ENCODE data around the gene LMTK2.
"Not testable (repeated sequence)": the region's sequence is repeated elsewhere in the genome, so short reads cannot be mapped to it uniquely, and the experiment has no call there.

Gene LMTK2

DNA sequence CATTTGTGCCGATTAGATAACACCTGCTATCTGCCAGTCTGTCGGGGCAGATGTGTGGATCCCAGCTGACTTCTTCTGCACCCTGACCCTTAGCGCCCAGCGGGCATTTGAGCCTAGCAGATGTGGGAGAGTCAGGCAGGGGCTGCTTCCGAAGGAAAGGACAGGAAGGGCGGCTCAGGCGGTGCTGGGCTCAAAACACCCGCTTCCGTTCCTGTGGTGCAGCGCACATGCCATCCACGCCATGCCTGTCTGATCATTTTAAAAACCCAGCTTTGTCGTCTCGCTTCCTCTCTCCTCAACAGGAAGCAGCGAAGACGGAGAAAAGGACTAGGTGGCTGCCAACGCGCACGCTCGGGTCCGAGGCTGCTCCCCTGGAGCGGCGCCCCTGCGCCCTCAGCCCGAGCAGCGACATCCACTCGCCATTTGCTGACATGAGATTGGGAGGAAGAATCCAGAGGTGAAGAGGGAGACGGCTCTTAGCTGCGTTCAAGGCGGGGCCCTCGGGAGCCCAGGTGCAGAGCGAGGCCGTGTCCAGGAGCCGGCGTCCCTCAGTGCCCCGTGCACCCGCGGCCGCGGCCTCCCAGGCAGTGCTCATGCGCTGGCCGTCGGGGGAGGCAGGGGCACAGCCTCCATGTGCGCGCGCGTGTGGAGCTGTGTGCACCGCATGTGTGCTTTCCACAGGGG lies 98.6 kb downstream of the LMTK2 start:
- no peak for DNase-seq

DNA sequence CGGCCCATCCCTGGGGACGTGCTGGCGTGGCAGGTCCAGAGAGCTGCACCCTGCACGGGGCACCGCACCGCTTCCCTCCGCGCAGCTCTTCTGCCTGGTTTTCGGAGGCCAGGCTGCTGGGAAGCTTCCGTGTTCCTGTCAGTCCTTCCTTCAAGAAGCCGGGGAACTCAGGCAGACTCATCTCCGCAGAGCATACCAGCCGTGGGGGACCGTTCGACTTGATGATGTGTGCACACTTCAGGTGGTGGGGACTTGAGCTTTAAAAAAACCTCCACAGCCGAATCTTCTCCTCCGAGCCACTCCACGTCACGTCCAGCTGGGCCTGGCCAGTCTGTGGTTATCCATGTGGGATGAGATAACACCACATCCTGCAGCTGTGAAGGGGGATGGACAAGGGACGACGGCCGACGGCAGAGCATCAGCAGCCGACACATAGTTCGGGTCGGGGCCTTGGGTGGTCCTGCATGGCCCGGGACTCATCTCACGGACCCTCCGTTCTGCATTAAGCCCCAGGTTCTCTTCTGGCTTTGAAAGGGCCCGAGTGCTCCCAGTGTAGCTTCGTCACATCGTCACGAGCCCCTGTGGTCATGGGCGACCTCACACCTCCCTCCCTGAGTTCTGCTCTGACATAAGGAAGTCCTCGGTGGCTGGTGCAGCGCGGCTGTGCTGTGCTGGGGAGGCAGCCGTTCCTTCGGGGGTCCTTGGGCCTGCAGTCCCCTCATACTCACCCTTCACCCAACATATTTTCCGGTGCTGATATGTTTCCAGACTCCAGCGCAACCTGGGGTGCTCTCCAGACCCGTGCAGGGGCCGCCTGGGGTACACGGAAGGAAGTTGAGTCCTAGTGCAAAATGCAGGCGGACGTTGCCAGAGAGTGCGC lies 100.0 kb downstream of the LMTK2 start:
- no peak for DNase-seq

DNA sequence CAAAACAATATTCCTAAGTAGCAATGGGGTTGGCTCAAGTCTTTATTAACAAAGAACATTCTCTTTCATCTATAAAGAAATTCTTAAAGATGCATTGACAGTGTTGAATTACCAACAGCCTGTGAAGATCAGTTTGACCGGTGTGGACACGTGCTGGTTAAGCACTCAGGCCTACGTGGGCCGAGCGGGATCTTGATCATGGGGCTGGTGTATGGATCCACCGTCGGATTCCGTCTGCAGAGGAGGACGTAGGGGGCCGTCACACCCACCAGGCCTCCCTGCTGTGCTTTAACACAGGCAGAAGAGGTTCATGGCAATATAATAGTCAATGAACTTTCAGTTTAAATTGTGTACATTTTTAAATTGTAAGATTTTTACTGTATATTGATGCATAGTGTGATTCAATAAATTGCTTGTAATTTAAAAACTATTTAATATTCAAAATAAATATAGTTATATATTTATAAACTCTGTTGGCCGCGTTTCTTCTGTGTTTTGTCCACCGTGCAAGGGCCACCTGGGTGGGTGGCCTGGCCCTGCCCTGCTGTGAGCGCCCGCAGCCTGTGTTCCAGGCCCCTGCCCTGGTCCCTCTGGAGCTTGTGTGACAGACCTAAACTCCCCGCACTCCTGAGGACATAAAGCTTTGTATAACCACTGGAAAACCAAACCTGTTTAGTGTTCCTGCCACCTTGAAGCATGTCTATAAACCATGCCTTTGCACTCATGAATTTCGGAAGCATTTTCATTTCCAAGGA lies 102.7 kb downstream of the LMTK2 start:
- DNase-seq: no peak

DNA sequence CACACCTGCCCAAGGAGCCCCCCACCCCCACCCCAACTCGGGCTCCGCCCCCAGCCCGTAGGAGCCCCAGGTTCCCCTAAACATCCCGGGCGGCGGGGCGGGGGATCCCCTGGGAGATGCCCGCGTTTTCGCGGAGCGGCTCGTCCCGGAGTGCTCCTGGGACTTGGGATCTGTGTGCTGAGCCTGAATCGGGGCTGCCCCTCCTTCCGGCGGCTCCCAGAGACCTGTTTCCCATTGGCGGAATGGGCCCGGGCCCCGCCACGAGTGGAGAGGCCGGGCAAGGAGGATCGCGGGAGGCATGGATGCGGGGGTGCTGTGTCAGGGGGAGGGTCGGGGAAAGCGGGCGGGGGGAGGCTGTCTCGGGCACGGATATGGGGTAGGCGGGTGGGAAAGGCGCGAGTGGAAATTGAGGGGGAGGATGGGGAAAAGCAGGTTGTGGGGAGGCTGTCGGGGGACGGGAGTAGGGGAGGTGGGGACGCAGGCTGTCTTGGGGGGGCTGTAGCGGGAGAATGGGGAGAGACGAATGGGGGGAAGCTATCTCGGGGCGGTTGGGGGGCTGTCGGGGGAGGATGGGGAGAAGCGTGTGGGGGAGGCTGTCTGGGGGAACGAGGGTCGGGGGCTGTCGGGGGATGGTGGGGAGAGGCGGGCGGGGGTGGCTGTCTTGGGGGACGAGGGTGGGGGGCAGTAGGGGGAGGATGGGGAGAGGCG lies 104.0 kb downstream of the LMTK2 start:
- DNase-seq: no peak

DNA sequence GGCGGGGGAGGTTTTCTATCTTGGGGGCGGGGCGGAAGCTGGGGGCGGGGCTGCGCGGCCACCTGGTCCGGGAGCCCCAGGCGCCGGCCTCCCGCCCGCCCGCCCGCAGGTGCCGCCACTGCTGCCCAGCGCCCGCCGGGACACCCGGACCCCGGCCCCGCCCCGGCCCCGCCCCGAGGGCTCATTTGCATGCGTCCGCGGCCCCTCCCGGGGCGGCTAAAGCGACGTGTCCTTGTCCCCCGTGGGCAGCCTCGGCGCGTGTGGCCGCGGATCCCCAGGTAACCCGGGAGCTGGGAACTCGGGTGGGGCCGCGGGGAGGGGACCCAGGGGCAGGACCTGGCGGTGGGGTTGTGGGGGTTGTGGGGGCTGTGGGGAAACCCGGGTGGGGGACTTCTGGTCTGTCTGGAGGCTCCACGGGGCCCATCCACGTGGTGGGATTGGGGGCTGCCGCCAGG lies 104.6 kb downstream of the LMTK2 start, which contains the start of gene BHLHA15:
Gene BHLHA15 (plus strand): TSS at position 219 of the 455 bp plus-strand sequence. CDS start 871 bp downstream, outside the sequence.
- DNase-seq: peak in 1 of 2 donors; percentile 48

DNA sequence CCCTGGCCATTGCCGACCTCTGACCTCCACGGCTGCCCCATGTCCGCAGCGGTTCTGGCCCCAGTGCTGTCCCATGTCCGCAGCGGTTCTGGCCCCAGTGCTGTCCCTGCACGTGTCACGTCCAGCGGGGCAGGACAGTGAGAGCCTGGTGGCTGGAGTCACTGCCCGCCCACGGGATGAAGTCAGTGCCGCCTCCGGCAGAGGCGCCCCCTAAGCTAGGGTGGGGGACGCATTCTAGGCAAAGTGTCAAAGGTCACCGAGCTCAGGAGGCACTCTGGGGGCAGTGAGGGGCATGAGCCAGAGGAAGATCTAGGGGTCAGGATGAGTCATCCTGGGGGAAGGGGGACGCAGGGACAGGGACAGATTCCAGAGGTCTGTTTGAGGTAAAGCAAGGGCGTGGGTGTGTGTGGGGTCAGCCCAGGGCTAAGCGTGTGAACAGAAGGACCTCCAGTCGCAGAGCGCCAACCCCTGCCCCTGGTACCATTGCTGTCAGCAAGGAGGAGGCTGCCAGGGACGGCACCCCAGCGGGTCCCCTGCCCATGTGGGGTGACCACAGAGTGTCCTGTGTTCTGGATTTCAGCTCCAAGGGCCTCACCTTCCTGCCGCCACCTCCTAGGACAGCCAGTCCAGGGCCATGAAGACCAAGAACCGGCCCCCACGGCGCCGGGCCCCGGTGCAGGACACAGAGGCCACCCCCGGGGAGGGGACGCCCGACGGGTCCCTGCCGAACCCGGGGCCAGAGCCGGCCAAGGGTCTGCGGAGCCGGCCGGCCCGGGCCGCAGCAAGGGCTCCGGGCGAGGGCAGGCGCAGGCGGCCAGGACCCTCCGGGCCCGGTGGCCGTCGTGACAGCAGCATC lies 105.2 kb downstream of the LMTK2 start:
- no peak for DNase-seq

DNA sequence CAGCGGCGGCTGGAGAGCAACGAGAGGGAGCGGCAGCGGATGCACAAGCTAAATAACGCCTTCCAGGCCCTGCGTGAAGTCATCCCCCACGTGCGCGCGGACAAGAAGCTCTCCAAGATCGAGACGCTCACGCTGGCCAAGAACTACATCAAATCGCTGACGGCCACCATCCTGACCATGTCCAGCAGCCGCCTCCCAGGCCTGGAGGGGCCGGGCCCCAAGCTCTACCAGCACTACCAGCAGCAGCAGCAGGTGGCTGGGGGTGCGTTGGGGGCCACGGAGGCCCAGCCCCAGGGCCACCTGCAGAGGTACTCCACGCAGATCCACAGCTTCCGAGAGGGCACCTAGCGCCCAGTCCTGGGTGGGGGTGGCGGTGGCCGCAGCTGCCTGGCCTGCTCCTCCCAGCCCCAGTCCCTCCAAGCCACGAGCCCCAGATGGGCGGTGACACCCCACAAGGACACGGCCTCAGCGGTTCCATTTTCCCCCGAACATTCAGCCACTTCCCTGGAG lies 105.9 kb downstream of the LMTK2 start:
- DNase-seq: no peak

DNA sequence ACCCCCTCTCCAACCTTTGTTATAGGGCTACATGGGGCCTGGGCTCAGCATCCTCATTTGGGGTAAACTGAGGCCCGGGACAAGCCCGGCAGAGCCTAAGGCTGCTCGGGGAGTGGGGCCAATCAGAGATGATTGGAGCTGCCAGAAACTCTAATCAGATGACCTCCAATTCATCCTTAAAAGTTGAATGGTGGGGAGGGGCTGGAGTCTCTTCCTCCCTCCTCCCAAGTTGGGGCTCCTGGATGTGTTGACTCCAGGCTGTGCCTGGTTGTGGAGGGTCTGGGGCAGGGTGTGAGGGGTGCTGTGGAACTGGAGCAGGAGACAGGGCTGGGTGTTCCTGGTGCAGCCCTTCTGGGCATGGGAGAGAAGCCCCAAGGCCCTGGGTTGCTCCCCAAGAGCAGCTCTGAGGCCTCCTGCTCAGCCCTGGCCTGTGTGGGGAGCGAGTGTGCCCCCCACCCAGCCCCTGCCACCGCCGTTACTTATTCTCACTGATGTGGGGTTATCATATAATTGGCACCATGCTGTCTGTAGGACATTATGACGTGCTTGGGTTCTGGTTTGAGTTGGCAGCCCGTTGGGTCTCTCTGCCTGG lies 106.7 kb downstream of the LMTK2 start:
- DNase-seq: no peak

DNA sequence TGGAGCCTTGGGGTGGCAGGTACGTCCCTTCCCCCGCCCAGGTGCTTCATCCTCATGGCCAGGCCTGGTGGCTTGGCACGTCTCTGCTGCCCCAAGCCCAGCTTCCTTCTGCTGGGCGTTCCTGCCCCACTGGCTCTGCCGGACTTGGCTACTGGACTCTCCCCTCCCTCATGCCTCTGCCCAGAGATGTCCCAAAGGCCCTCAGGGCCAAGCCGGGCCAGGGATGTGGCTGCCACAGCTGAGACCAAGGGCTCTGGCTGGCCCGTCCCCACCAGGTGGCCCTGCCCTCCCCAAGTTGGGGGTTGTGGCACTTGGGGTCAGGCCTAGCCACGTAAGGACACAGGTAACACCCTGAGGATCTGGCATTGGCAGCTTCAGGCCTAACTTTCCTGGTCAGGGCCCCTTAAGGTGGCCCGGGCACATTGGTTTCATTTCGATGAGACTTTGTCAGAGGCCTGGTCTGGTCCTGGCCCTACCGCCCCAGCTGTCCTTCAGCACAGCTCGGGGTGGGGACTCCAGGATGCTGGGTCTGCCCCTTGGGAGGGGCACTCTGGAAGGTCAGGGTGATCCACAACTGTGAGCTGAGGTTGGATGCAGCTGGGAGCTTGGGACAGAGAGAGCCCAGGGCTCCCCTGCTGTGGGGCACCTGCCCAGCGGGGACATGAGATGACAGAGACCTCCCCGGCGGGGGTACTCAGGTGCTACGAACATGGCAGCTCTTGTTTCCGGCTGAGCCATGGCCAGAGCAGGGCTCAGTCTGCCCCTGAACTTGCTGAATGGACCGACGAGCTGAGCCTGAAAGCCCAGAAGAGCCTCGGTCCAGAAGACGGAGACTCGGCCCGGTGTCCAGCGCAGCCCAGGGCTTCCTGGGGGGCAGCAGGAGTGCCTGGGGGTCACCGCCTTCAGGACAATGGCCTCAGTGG lies 107.5 kb downstream of the LMTK2 start:
- DNase-seq: no peak

DNA sequence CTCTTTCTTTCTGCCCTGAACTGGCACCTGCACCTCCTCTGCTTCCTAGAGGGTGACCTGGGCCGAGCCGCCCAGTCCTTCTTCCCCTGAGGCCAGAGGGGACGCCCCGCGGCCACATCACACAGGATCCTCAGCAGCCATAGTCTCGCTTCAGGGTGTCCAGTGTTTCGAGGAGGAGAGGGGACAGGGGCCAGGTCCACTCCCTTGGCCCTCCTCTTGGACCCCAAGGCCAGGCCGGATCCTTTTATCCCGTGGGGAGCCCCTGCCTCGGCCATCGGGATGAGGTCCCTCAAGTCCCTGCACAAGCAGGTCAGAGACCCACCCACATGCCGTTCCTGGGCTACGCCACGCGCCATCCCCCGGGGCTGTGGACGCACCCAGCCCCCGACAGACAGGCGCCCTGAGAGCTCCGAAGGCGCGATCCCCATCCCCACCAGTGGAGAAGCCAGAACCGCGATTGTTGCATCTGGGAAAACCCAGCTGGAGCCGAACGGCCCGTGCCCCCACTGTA lies 108.2 kb downstream of the LMTK2 start:
- no peak for DNase-seq

DNA sequence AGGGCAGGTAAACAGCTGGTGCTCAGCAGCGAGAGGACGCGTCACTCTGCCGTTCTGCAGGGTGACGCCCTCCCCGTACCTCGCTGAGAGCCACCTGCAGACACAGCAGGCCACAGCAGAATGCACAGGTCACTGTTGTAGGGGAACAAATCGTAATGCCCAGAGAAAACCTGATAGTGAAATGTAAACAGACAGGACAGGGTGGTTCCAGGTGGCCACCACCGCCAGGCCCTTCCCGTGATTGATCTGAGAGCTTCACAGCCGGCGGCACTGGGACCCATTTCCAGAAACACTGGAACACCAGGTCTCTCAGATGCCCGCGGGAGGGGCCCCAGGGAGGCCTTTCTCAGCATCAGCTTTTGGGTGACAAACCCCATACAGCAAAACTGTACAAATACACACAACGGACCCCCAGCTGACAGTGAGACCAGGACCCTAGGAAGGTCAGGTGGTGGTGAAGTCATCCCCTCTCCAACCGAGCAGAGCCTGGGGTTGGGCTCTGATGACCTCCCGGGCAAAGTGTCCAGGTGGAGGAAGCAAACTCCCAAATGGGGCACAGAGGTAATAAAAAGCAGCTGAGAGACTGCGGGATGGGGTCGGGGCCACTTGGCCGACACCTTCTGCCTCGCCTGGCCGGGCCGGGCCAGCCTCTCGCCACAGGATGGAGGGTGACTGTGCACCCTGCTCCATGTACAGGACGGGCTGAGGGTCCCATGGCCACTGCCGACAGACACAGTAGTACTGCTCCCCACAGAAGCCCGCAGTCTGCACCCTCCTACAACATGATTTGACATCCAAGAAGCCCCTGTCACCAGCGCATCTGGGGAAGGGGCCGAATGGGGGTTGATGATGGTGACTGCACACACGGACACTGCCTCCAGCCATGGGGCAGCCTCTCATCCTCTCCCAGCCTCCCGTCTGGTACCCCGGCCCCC lies 109.2 kb downstream of the LMTK2 start:
- DNase-seq: no peak

DNA sequence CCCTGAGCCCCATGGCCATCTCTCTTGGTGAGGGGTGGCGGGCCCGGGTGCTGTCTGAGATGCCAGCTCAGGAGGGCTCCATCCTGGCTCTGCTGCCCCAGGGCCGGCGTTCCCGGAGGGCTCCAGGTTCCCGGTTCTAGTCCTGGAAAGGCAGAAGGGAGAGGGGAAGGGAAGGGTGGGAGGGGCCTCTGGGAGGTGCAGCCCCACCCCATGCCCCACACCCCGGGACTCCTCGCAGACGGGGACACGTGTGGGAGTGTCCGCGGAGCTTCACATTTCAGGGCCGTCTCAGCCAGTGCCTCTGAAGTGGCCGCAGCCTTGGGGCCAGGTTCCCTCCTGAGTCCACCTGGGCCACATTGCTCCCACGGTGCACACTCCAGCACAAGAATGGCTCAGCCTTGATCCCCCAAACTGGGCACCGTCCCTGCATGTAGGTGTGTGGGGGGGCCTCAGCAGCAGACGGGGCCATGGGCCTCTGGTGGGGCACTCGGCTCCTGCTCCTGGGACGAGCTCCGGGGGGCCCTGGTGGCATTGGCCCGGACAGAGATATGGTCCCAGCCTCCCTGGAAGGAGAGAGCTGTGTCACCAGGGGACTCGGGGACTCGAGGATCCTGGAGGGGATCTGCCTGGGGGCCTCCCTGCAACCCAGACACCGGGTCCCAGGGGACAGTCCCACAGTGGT lies 110.4 kb downstream of the LMTK2 start:
- no peak for DNase-seq

DNA sequence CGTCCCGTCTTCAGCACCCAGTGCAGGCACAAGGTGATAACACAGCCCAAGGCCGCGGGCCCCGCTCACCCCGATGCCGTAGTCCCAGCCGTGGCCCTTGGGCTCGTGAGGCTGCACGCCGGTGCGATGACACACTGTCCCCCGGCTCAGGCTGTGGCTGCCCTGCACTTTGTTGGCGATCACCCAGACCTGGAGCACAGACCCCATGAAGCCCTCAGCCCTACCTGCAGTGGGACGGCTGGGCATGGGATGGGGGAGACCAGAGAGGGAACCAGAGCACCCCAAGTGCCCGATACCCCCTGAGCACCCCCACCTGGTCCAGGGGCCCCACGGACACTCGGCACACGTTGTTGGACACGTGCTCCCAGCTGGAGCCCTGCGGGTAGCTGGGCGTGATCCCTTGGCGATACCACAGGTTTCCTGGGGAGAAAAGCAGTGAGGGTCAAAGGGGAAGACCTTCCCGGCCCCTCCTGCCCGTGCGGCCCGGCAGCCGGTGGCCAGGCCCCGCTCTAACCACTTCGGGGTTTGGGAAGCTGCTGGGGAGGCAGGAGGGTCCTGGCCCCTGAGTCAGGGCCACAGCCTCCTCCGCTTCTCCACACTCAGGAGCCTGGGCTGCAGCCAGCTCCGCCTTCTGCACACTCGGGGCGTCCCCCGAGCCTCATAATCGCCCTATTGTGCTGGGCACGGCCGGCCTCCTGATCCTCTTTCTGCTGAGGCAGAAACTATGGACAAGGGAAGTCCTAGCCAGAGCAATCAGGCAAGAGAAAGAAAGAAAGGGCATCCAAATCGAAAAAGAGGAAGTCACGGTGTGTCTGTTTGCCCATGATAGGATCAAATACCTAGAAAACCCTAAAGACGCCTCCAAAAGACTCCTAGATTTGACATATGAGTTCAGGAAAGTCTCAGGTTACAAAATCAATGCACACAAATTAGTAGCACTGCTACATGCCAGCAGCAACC lies 111.2 kb downstream of the LMTK2 start:
- DNase-seq: no peak

DNA sequence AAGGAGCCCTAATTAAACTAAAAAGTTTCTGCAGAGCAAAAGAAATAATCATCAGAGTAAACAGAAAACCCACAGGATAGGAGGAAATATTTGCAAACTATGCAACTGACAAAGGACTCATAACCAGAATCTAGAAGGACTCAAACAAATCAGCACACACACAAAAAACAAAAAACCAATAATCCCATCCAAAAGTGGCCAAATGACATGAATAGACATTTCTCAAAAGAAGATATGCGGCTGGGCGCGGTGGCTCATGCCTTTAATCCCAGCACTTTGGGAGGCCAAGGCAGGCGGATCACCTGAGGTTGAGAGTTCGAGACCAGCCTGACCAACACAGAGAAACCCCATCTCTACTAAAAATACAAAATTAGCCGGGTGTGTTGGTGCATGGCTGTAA lies 112.7 kb downstream of the LMTK2 start:
- DNase-seq: not testable (repeated sequence)

DNA sequence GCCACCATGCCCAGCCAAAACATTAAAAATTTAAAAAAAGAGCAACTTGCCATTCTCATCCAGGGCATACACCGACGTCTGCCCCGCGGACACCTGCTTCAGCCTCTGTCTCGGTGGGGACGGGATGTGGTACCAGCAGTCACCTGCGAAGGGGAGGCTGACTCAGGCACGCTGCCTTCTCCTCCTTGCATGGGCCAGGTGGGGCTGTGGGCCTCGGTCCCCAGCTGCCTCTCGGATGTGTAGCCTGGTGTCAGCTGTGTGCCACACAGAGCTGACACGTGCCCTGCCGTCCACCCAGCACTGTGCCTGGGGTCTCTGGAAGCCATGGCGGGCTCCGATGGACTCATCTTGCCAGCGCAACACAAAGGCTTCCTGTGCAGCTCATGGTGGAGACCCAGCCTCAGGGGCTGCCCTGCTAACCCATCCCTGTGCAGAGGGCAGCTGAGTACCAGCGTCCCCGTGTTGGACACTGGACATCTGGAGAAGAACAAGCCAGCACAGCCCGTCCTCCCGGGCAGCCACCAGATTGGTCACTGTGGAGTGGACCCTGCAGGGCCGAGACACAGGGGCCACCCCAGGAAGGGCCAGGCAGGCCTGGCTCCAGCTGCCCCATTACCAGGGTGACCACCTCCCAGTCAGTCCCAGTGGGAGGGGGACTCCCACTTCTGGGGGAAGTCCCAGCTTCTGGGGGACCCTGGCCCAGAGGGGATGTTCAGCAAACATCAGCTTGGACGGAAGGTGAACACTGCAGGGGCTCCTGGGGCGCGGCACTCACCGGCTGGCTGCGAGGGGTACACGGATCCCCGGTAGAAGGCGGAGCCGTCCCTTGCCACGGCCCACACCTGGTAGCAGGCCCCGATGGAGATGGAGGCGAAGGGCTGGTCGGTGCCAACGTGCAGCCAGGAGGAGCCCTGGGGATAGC lies 115.2 kb downstream of the LMTK2 start:
- DNase-seq: no peak
